WERI-Rb-1 (cell line): ENCODE data around the gene IGLL5.
A peak's percentile ranks its signal among the peaks of the same experiment; 100 is the strongest.

Experiments
- DNase-seq: peaks from one replicate; pipeline ENCODE4 v3.0.0-alpha.2; 2020
- H3K27ac ChIP-seq: fragments of 250-450 bp; sonication (Bioruptor Pico); 2 replicates; pipeline ENCODE4 v1.5.1; 2020; ENCODE audit warnings: mild to moderate bottlenecking, moderate library complexity
- H3K27me3 ChIP-seq: fragments of 250-450 bp; sonication (Bioruptor Pico); 2 replicates; pipeline ENCODE4 v1.5.1; 2021; ENCODE audit warnings: mild to moderate bottlenecking, low read depth, moderate library complexity; ENCODE audit not compliant: insufficient read depth, severe bottlenecking
- H3K36me3 ChIP-seq: fragments of 250-450 bp; sonication (Bioruptor Pico); 2 replicates; pipeline ENCODE4 v1.5.1; 2020; ENCODE audit warnings: mild to moderate bottlenecking, moderate library complexity
- H3K4me3 ChIP-seq: 2 replicates; pipeline ENCODE4 v1.5.1; 2011; ENCODE audit warnings: low read depth, mild to moderate bottlenecking, control low read depth, low read length
- H3K9me3 ChIP-seq: fragments of 250-450 bp; sonication (Bioruptor Pico); 2 replicates; pipeline ENCODE4 v1.5.1; 2021; ENCODE audit warnings: mild to moderate bottlenecking, moderate library complexity; ENCODE audit not compliant: severe bottlenecking
- CTCF ChIP-seq: IDR thresholded peaks from 2 replicates; pipeline ENCODE4 v1.5.1; 2011; ENCODE audit warnings: low read depth, mild to moderate bottlenecking, control low read depth, inconsistent platforms, low read length

Gene IGLL5

GRCh38 chr22:22866381-22867111 is 21.1 kb upstream of the IGLL5 start:
- H3K27me3 ChIP-seq = no peaks in the 10 kb centered on the region
- no peak for DNase-seq
- no peaks in the 10 kb centered on the region for H3K36me3 ChIP-seq
- no peak overlapping the region for H3K4me3 ChIP-seq
- H3K9me3 ChIP-seq = no peaks in the 10 kb centered on the region
- TF ChIP-seq CTCF = no peak
- no peak overlapping the region for H3K27ac ChIP-seq

GRCh38 chr22:22867996-22868715 is 19.5 kb upstream of the IGLL5 start:
- Histone ChIP-seq H3K9me3 (no peaks in the 10 kb centered on the region), H3K4me3 (no peak overlapping the region), H3K27me3 (no peaks in the 10 kb centered on the region), H3K36me3 (no peaks in the 10 kb centered on the region), H3K27ac (no peak overlapping the region)
- TF ChIP-seq CTCF = no peak
- no peak for DNase-seq

GRCh38 chr22:22870577-22871404 is 16.8 kb upstream of the IGLL5 start:
- no peak for DNase-seq
- no peaks in the 10 kb centered on the region for H3K36me3 ChIP-seq
- peak; percentile 55 for TF ChIP-seq CTCF
- H3K27me3 ChIP-seq = no peaks in the 10 kb centered on the region
- H3K4me3 ChIP-seq = no peak overlapping the region
- no peaks in the 10 kb centered on the region for H3K9me3 ChIP-seq
- no peak overlapping the region for H3K27ac ChIP-seq

GRCh38 chr22:22871536-22872278 is 15.9 kb upstream of the IGLL5 start:
- no peaks in the 10 kb centered on the region for H3K36me3 ChIP-seq
- H3K27me3 ChIP-seq = no peaks in the 10 kb centered on the region
- DNase-seq = no peak
- H3K4me3 ChIP-seq = no peak overlapping the region
- TF ChIP-seq CTCF = no peak
- no peaks in the 10 kb centered on the region for H3K9me3 ChIP-seq
- no peak overlapping the region for H3K27ac ChIP-seq
